ENCODE measurements around the gene LSM3.

LSM3 gene

GRCh38 chr3:14242490-14243311 lies 64.1 kb downstream of the LSM3 start:
- DNase-seq = peak; percentile 80

GRCh38 chr3:14243782-14244181 lies 65.2 kb downstream of the LSM3 start:
- DNase-seq = no peak

- no peak for DNase-seq
Observed at GRCh38 chr3:14244521-14245247, 66.1 kb downstream of the LSM3 start.

GRCh38 chr3:14245248-14245639 lies 66.6 kb downstream of the LSM3 start:
- no peak for DNase-seq

- no peak for DNase-seq
Observed at GRCh38 chr3:14245822-14246221, 67.2 kb downstream of the LSM3 start.

- DNase-seq = no peak
Observed at GRCh38 chr3:14246414-14246813, 67.8 kb downstream of the LSM3 start.

- no peak for DNase-seq
Observed at GRCh38 chr3:14248477-14248848, 69.8 kb downstream of the LSM3 start.

GRCh38 chr3:14248849-14249523 lies 70.4 kb downstream of the LSM3 start:
- DNase-seq = no peak

Measured in eye (tissue), 1 donor.